Stimulated activated CD4-positive, alpha-beta T cell treated with anti-CD3 and anti-CD28 coated beads, Interleukin-1b, Interleukin-23, amount 100 ng/mL, for 1 hour (primary cell): Measurements from ENCODE around the gene NUDT3.
"Not testable (repeated sequence)": the region's sequence is repeated elsewhere in the genome, so short reads cannot be mapped to it uniquely, and the experiment has no call there.

Source experiments
- DNase-seq, 2 donors: peaks; one replicate each; pipeline ENCODE4 v3.0.0-alpha.2; 2020; ENCODE audit warnings: low read depth in 2 of 2

Gene NUDT3

DNA sequence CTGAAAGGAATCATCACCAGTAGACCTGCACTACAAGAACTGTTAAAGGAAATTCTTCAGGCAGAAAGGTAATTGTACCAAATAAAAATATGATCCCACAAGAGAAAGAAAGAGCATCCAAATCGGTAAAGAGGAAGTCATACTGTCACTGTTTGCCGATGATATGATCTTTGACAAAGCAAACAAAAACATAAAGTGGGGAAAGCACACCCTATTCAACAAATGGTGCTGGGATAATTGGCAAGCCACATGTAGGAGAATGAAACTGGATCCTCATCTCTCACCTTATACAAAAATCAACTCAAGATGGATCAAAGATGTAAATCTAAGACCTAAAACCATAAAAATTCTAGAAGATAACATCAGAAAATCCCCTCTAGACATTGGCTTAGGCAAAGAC, 140.1 kb downstream of the NUDT3 start:
- DNase-seq = not testable (repeated sequence)

DNA sequence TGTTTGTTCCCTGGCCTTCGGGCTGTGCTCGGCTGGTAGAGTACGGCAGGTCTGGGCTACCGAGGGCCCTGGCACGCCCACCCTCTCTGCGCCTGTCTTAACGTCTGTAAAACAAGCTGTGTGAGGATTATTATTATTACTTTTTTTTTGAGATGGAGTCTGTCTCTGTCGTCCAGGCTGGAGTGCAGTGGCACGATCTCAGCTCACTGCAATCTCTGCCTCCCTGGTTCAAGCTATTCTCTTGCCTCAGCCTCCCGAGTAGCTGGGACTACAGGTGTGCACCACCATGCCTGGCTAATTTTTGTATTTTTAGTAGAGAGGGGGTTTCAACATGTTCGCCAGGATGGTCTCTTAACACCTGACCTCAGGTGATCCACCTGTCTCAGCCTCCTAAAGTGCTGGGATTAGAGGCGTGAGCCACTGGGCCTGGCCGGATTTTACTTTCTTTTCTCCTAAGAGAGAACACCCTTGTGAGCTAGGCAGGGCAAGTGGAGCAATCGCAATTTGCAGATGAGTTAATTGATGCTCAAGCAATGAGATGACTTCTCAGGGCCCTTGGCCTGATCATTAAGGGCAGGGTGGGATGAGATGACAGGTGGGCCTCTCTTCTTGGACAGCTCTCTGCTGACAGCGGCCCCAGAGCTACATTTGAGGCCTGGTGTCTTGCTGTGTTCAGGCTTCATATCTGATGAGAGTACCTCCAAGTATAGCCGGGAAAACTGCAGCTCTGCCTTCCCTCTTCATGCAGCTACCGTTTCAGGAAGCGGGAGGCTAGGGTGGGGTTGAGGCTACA, 142.8 kb downstream of the NUDT3 start:
- DNase-seq = no peak

DNA sequence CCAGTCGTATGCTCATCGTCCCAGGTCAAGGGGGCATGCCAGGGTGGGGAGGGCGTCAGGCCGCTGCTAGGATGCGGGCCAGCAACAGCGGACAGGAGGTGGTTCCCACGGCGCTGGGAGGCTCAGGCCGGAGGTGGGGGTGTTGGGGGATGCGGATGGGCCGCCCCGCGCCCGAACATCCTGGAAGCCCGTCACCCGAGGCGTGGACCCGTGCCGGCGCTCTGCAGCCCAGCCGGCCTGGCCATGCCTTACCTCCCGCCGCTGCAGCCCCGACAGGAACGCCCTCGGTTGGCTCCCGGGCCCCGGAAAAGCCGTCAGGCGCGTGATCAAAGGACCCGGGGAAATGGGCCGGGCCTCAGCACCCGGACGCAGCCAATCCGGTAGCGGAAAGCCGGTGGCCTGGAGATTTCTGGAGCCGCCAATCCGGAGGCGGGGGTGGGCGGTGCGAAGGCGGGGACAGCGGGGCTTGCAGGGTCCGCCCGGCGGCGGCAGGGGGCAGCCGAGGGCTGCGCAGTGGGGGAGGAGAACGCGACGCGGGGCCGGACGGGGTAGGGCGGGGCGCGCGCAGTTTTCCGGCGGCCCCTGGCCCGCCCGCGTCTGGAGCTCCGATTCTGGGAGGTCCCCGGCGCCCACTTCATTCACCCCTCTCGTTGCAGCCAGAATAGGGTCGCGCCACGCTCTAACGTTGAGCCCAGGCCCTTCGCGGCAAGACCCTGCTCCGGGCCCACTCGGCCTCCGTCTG, 143.6 kb downstream of the NUDT3 start, which contains the start of gene SMIM29:
TSS of gene SMIM29 (minus strand) at position 280 of the 742 bp plus-strand sequence. CDS start 1,215 bp downstream, outside the sequence.
- DNase-seq = peak; percentile 94 to 97

DNA sequence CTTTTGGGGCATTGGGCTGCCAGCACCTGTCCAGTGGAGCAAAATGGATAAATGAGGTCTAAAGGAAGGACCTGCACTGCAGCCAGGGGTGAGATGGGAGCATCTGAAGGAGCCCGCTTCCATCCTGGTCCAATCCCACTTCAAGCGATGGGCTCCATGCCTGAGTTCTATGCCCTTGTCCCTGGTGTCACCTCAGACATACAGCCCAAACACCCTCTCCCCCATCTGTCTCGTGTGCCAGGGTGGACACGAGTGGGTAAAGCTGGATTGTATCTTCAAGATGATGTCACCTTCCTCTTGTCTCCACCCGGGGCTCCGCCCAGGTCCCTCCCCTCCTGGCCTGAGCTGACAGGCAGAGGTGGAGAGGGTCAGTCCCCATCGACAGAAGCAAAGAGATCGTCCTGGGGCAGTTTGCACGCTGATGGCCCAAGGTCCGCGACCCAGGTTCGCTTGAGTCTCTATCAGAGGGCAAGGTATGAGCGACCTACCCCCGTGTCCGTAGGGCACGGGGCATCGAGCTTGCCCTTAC, 144.2 kb downstream of the NUDT3 start:
- no peak for DNase-seq

DNA sequence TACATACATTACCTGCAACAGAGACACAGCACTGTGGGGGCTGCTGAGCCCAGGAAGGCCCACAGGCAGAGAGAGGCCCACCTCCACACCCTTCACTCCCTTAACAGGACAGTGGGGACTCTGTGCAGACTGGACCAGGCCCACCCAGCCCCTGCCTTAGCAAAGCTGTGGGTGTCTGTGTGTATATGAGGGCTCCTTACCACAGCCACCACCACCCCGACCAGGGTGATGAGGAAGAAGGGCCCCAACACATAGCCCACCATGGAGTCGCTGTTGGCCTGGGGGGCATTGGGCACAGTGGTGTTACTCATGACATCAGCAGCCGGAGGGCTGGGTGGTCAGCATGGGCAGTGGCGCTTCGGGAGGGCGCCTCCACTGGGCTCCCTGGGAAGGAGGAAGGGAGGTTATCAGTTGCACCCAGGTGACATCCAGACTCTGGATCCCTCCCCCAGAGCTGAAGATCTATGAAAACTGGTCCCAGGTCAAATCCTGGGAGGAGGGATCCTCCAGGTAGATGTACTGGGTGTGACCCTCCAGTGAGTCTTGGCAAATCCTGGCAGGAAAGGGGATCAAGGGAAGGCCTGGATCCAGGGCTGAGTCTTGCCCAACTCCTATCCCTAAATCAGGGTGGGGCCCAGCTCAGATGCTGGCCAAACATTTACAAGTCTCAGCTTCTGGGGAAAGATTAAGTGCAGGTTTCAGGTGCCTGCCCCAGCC, 144.8 kb downstream of the NUDT3 start:
- no peak for DNase-seq

DNA sequence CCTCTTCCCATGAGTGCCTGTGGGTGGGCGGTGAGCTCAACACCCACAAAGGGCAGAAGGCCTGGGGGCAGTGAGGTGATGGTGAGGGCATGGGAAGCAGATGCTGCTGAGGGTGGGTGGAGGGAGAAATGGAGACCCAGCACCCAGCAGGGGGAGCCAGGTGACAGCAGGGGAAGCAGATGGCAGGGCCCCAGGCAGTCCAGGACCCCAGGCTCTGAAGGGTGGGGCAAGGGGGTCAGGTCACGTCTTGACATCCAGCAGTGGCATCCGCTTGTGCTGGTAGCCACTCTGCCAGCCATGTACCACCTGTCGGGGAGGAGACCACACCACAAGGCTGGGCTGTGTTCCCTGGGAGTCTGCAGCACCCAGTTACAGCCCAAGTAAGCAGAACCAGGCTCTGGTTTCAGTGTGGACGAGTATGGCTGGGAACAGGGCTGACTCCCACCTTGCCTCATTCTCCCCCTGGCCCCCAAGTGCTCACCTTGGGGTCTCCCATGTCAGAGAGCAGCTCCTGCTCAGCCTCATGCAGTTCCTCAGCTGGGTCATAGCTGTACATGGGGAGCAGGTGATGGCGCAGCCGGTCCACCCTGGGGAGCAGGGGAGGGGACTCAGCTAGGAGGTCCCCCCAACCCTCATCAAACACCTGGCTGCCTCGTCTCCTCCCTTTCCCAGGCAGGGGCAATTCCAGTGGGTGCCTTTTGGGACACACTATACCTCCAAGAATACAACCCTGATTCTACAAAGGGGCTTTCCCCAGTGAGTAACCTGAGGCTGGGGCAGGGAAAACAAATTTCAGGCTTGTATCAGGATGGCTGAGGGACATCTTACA, 145.7 kb downstream of the NUDT3 start:
- DNase-seq = no peak

DNA sequence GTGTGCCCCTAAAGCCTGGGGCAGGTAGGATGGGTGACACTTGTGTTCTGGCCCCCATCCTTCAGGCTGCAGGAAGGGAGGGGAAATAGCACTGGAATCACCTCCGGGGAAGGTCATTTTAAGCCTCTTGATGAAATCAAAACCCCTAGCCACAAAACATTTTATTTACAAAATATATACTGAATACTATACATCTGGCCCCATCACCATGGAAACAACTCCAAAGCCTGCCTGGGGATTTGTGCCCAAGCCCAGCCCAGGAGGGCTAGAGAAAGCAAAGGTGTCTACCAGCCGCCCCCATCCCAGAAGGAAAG, 146.3 kb downstream of the NUDT3 start:
- no peak for DNase-seq

DNA sequence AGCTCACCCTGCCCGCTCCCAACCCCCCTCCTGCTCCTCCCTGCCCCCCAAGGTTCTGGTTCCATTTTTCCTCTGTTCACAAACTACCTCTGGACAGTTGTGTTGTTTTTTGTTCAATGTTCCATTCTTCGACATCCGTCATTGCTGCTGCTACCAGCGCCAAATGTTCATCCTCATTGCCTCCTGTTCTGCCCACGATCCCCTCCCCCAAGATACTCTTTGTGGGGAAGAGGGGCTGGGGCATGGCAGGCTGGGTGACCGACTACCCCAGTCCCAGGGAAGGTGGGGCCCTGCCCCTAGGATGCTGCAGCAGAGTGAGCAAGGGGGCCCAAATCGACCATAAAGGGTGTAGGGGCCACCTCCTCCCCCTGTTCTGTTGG, 146.7 kb downstream of the NUDT3 start:
- DNase-seq = not testable (repeated sequence)

DNA sequence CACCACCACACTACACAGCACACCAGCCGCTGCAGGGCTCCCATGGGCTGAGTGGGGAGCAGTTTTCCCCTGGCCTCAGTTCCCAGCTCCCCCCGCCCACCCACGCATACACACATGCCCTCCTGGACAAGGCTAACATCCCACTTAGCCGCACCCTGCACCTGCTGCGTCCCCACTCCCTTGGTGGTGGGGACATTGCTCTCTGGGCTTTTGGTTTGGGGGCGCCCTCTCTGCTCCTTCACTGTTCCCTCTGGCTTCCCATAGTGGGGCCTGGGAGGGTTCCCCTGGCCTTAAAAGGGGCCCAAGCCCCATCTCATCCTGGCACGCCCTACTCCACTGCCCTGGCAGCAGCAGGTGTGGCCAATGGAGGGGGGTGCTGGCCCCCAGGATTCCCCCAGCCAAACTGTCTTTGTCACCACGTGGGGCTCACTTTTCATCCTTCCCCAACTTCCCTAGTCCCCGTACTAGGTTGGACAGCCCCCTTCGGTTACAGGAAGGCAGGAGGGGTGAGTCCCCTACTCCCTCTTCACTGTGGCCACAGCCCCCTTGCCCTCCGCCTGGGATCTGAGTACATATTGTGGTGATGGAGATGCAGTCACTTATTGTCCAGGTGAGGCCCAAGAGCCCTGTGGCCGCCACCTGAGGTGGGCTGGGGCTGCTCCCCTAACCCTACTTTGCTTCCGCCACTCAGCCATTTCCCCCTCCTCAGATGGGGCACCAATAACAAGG, 147.3 kb downstream of the NUDT3 start:
- not testable (repeated sequence) for DNase-seq

DNA sequence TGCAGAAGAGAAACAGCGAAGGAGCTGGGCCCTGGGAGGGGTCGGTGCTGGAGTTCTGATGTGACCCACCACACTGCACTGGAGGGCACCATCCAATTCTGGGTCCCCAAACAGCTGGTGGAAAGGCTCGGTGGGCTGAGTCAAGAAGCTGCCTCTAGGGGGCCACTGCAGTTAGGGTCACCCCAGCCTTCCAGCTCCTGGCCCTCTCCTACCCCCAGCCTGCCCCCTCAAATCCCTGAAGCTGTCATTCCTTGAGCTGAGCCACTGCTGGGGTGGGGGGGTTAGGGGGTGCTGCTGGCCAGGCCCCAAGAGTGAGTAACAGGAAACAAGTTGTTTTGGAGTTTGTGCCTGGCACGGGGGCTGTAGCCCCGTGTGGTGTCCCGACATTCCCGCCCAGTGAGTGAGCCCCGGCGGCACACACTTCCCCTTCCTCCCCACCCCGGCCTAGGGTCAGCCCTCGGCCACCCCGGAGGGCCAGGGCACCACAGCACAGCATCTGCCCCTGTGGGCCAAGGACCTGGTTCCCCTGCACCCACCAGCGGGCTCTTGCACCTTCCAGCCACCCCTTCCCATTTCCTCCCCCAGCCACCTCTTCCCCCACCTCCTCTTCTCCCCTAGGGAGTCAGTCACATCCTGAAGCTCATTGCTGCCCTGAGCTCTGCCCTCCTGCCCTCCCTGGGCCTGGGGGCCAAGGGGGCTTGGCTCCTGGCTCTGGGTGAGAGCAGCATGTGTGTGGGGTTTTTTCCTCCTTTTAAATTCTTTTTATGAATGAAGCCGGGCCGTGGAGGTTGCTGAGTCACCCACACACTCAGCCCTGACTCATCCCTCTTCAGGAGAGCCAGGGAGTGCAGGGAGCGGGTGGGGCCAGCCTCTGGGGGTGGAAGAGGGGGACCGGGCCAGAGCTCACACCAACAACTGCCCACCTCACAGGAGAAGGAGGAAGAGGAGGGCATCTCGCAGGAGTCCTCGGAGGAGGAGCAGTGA, 148.3 kb downstream of the NUDT3 start:
- DNase-seq = peak in 1 of 2 donors; percentile 51

DNA sequence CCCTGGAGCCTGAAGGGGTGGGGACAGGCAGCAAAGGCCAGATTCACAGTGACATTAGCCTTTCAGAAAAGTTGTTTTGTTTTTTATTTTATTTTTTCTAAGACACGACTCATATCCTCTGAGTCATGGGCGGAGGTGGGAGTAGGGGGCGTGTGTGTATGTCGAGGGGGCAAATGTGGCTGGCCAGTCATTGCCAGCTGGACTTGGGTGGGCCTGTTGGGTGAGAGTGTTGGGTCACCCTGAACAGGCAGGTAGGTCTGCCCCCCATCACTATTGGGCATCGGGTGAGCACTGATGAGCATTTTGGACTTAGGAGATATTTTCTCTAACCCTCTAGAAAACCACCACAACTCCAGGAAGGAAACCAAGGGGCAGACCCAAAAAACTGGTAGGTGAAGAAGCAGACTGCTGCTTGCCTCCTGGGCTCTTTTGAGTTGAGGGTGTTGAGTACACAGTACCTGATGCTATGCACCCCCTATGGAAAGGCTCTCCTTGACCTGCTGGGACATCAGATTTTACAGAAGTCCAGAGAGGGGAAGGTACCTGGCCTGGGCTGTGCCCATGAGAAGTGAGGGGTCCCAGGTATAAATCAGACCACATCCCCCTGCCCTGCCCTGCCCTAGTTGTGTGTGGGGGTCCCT, 149.2 kb downstream of the NUDT3 start:
- no peak for DNase-seq

DNA sequence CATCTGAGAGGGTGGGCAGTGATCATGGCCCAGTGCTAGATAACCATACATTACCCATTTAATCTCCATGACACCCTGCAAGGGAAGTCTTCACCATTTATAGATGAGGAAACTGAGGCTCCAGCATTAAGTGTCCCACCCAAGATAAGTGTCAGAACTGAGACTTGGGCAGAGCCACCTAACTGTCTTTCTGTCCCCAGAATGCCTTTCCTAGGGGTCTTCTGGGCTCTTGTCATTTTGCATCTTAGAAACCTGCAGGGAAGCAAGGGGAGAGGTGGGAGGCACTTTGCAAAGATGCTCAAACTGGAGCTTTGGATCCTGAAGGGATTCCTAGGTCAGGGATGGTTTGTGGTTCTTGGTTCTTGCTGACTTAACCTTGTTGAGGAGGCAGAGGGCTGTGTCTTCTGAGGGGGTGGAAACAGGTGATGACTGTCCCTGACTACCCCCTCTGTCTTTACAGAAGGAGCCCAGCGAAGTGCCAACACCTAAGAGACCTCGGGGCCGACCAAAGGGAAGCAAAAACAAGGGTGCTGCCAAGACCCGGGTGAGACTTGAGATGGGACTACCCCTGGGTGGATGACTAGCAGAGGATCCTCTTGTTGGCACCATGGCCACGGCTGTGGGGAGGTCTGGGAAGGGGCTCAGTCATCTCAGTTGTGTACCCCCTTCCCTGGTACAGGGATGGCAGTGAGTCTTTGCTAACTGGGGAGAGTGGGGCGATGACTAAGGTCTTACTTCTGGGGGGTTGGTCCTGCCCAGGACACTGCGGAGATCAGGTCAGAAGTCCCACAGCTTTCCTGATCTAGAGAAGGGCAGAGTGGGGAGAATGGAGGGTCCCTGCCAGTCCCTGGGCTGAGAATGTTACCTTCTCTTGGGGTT, 150.0 kb downstream of the NUDT3 start:
- no peak for DNase-seq

DNA sequence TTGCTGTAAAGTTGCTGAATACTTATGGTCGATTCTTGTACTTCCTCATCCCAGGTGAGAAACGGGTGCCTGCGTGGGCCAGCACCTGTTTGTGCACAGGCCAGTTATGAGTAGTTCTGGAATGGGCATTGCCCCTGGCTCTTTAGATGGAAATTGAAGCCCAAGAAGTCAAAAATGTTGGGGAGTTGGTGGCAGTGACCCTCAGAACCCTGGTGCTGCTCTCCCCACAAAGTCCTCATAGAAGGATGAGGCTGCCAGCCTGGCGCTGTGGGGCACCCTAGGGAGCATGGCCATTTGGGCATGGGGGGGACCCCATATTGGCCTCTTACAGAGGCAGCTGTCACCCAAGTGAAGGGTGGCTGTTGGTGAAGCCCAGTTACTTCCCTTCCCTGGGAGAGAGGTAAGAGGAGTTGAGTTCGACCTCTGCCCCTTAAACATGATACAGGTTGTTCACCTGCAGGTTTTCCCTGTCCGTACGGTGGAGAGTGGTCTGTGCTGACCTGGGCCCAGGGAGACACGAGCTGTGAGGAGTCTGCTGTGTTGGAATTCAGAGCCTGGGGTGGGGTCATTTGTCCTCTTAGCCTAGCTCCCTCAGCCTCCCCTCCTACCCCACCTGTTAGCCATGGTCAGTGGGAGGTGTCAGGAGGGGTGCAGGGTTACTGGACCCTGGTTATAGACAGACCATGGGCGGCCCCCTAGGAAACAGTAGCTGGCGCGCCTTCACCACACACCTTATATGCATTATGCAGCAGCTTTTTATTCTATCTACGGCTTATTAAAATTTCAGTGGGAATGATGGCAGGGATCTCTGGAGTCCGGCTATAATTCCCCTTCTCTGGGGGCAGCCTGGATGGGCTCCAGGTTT, 150.9 kb downstream of the NUDT3 start:
- no peak for DNase-seq

DNA sequence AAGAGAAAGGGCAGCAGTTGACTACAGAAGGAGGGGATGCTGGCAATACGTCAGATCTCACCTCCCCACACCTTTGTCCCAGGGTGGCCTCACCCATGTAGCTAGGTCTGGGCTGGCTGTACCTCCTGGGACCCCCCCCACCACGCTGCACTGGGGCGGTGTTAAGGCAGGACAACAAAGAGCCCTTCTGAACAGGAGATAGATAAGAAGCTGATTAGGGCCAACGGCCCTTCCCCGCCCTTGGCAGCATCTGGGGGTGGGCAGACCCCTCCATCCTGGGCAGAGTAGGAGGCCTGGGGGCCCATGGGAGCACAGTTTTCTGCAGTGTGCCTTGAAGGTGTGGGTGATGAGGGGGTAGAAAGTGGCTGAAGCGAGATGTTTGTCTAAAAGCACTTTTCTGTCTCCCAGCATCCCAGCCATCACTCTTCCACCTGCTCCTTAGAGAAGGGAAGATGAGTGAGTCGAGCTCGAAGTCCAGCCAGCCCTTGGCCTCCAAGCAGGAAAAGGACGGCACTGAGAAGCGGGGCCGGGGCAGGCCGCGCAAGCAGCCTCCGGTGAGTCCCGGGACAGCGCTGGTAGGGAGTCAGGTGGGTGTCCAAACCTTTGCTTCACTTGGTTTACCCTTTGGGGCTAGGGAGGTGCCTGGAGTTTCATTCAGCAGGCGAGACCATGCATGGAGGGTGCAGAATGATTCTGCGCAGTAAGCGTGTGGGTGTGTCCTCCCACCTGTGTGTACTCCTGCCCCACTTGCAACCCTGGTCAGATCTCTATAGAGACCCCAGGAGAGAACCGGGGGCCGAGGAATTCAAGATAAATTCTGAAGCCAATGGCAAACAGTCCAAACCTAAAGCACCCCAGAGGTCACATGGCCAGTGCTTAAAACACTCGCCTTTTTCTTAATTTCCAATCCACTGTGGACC, 151.9 kb downstream of the NUDT3 start:
- no peak for DNase-seq

DNA sequence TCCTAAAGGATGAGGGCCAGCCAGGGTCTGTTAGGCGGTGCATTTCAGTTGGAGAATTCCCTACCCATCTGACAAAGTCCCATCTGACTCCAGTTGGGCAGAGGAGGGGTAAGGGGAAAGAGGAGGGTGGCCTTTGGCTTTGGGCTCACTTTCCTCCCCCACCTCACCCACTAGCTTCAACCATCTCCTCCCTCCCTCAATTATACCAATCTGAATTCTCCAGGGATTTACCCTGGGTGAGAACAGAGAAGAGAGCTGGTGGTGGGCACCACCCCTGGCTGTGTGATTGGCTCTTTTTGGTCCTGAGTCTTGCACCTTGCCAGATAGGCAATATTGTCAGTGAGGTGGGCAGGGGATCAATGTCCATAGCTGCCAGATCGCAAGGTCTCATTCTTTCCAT, 152.6 kb downstream of the NUDT3 start:
- no peak for DNase-seq

DNA sequence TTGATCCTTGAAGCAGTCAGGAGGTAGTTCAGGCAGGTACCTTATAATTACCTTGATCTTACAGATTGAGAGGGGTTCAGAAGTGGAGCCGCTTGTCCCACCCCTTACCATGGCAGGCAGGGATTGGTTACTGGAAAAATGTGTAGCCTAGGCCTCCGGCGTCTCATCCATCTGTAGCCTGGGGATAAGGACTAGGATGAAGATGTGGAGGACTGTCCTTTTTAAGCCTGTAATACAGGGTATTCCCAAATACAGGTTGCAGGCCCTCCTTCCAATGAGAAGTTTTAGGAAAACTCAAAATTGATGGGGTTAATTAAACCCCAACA, 153.0 kb downstream of the NUDT3 start:
- no peak for DNase-seq
